HAP-1 (cell line): ENCODE data around the gene GNAT2.

Source experiments
- DNase-seq, 2 experiments: peaks; one replicate each; pipeline ENCODE4 v3.0.0-alpha.2; 2016 to 2020; ENCODE audit warnings: low spot score in 2 of 2
- H3K27me3 ChIP-seq: fragments of 250-450 bp; sonication (Bioruptor Pico); 2 replicates; pipeline ENCODE4 v1.5.1; 2020; ENCODE audit warnings: low read depth, mild to moderate bottlenecking, moderate library complexity
- H3K36me3 ChIP-seq: fragments of 250-450 bp; sonication (Bioruptor Pico); replicated peaks from 2 replicates; pipeline ENCODE4 v1.5.1; 2020; ENCODE audit warnings: mild to moderate bottlenecking
- H3K4me1 ChIP-seq: fragments of 250-450 bp; sonication (Bioruptor Pico); 2 replicates; pipeline ENCODE4 v1.5.1; 2020; ENCODE audit warnings: mild to moderate bottlenecking
- H3K4me3 ChIP-seq: fragments of 250-450 bp; sonication (Bioruptor Pico); 2 replicates; pipeline ENCODE4 v1.5.1; 2020; ENCODE audit warnings: mild to moderate bottlenecking, moderate library complexity
- H3K9me3 ChIP-seq: fragments of 250-450 bp; sonication (Bioruptor Pico); 2 replicates; pipeline ENCODE4 v1.5.1; 2020; ENCODE audit warnings: mild to moderate bottlenecking, moderate library complexity
- in situ Hi-C: fragments of 300-500 bp; cut with MboI; formaldehyde crosslinking; loops from 3 replicates; pipeline ENCODE4 v1.14.3; 2020; ENCODE audit warnings: low sequenced_read_pairs, inconsistent platforms, mixed read lengths

Gene GNAT2

GRCh38 chr1:109603229-109603628 lies 16.2 kb downstream of the GNAT2 start:
- Histone ChIP-seq H3K9me3 (no peaks in the 10 kb centered on the region), H3K4me1 (no peaks in the 10 kb centered on the region), H3K36me3 (no peaks in the 10 kb centered on the region; the same call in 1 of the 2 replicates), H3K27me3 (no peaks in the 10 kb centered on the region), H3K4me3 (no peak overlapping the region)
- in situ Hi-C loops: no loop called here
- no peak for DNase-seq

- Histone ChIP-seq H3K9me3 (no peaks in the 10 kb centered on the region), H3K27me3 (no peaks in the 10 kb centered on the region), H3K36me3 (peaks cover 5% of the 10 kb centered on the region), H3K4me3 (no peak overlapping the region), H3K4me1 (no peaks in the 10 kb centered on the region)
- DNase-seq: no peak
- in situ Hi-C loops: no loop called here
Observed at GRCh38 chr1:109598655-109599054, 20.8 kb downstream of the GNAT2 start.

GRCh38 chr1:109598156-109598555 lies 21.3 kb downstream of the GNAT2 start:
- no peak overlapping the region for H3K4me3 ChIP-seq
- no peaks in the 10 kb centered on the region for H3K9me3 ChIP-seq
- no peaks in the 10 kb centered on the region for H3K27me3 ChIP-seq
- peaks cover 10% of the 10 kb centered on the region for H3K36me3 ChIP-seq
- DNase-seq: no peak
- in situ Hi-C loops: no loop called here
- H3K4me1 ChIP-seq: no peaks in the 10 kb centered on the region

GRCh38 chr1:109595531-109595930 lies 23.9 kb downstream of the GNAT2 start:
- H3K4me3 ChIP-seq: no peak overlapping the region
- H3K4me1 ChIP-seq: no peaks in the 10 kb centered on the region
- H3K36me3 ChIP-seq: peaks cover 21% of the 10 kb centered on the region
- DNase-seq: no peak
- in situ Hi-C loops: no loop called here
- no peaks in the 10 kb centered on the region for H3K27me3 ChIP-seq
- no peaks in the 10 kb centered on the region for H3K9me3 ChIP-seq

GRCh38 chr1:109592916-109593315 lies 26.5 kb downstream of the GNAT2 start:
- H3K9me3 ChIP-seq: no peaks in the 10 kb centered on the region
- H3K36me3 ChIP-seq: peaks cover 22% of the 10 kb centered on the region
- no peaks in the 10 kb centered on the region for H3K4me1 ChIP-seq
- in situ Hi-C loops: no loop called here
- no peak for DNase-seq
- no peak overlapping the region for H3K4me3 ChIP-seq
- no peaks in the 10 kb centered on the region for H3K27me3 ChIP-seq

GRCh38 chr1:109589679-109590078 lies 29.7 kb downstream of the GNAT2 start:
- H3K9me3 ChIP-seq: no peaks in the 10 kb centered on the region
- no peaks in the 10 kb centered on the region for H3K4me1 ChIP-seq
- no peaks in the 10 kb centered on the region for H3K27me3 ChIP-seq
- H3K36me3 ChIP-seq: peaks cover 50% of the 10 kb centered on the region
- DNase-seq: no peak
- in situ Hi-C loops: no loop called here
- no peak overlapping the region for H3K4me3 ChIP-seq

- DNase-seq: no peak
- H3K9me3 ChIP-seq: no peaks in the 10 kb centered on the region
- no peaks in the 10 kb centered on the region for H3K4me1 ChIP-seq
- in situ Hi-C loops: no loop called here
- no peak overlapping the region for H3K4me3 ChIP-seq
- H3K27me3 ChIP-seq: no peaks in the 10 kb centered on the region
- peaks cover 53% of the 10 kb centered on the region for H3K36me3 ChIP-seq
Observed at GRCh38 chr1:109589177-109589576, 30.2 kb downstream of the GNAT2 start.

- Histone ChIP-seq H3K27me3 (no peaks in the 10 kb centered on the region), H3K4me1 (no peaks in the 10 kb centered on the region), H3K4me3 (no peak overlapping the region), H3K9me3 (no peaks in the 10 kb centered on the region), H3K36me3 (peaks cover 42% of the 10 kb centered on the region)
- no peak for DNase-seq
- in situ Hi-C loops: no loop called here
Observed at GRCh38 chr1:109586055-109586454, 33.4 kb downstream of the GNAT2 start.

- no peak overlapping the region for H3K4me3 ChIP-seq
- no peaks in the 10 kb centered on the region for H3K9me3 ChIP-seq
- peaks cover 48% of the 10 kb centered on the region for H3K36me3 ChIP-seq
- H3K27me3 ChIP-seq: no peaks in the 10 kb centered on the region
- H3K4me1 ChIP-seq: no peaks in the 10 kb centered on the region
- in situ Hi-C loops: no loop called here
- no peak for DNase-seq
Observed at GRCh38 chr1:109584766-109585165, 34.6 kb downstream of the GNAT2 start.

GRCh38 chr1:109582021-109582420 lies 37.4 kb downstream of the GNAT2 start:
- no peak for DNase-seq
- in situ Hi-C loops: no loop called here
- Histone ChIP-seq H3K4me1 (no peaks in the 10 kb centered on the region), H3K4me3 (no peak overlapping the region), H3K27me3 (no peaks in the 10 kb centered on the region), H3K9me3 (no peaks in the 10 kb centered on the region), H3K36me3 (peaks cover 39% of the 10 kb centered on the region)

- Histone ChIP-seq H3K4me3 (no peak overlapping the region), H3K9me3 (no peaks in the 10 kb centered on the region), H3K36me3 (peaks cover 15% of the 10 kb centered on the region), H3K27me3 (no peaks in the 10 kb centered on the region), H3K4me1 (no peaks in the 10 kb centered on the region)
- in situ Hi-C loops: no loop called here
- no peak for DNase-seq
Observed at GRCh38 chr1:109579491-109579890, 39.9 kb downstream of the GNAT2 start.

- in situ Hi-C loops: no loop called here
Observed at GRCh38 chr1:109578947-109579443, 40.4 kb downstream of the GNAT2 start.

GRCh38 chr1:109573785-109574184 lies 45.6 kb downstream of the GNAT2 start:
- no peaks in the 10 kb centered on the region for H3K9me3 ChIP-seq
- H3K4me1 ChIP-seq: peaks cover 11% of the 10 kb centered on the region
- H3K4me3 ChIP-seq: no peak overlapping the region
- in situ Hi-C loops: no loop called here
- H3K27me3 ChIP-seq: no peaks in the 10 kb centered on the region
- peak; percentile 15 to 51 for DNase-seq
- no peaks in the 10 kb centered on the region; the same call in 1 of the 2 replicates for H3K36me3 ChIP-seq

More at GRCh38 chr1:109578947-109579443, 40.4 kb downstream of the GNAT2 start:
- Histone ChIP-seq H3K9me3 (no peaks in the 10 kb centered on the region), H3K4me3 (no peak overlapping the region), H3K4me1 (peaks cover under 1% of the 10 kb centered on the region), H3K36me3 (peaks cover 13% of the 10 kb centered on the region), H3K27me3 (no peaks in the 10 kb centered on the region)
- no peak for DNase-seq

- H3K36me3 ChIP-seq: no peaks in the 10 kb centered on the region
- in situ Hi-C loops: no loop called here
Observed at GRCh38 chr1:109570414-109570813, 49.0 kb downstream of the GNAT2 start.

GRCh38 chr1:109569323-109569722 lies 50.1 kb downstream of the GNAT2 start:
- in situ Hi-C loops: no loop called here
- no peaks in the 10 kb centered on the region for H3K36me3 ChIP-seq
- H3K9me3 ChIP-seq: no peaks in the 10 kb centered on the region
- H3K4me1 ChIP-seq: peaks cover 11% of the 10 kb centered on the region
- no peak for DNase-seq
- H3K27me3 ChIP-seq: no peaks in the 10 kb centered on the region
- no peak overlapping the region for H3K4me3 ChIP-seq

More at GRCh38 chr1:109570414-109570813, 49.0 kb downstream of the GNAT2 start:
- no peaks in the 10 kb centered on the region for H3K9me3 ChIP-seq
- no peak overlapping the region for H3K4me3 ChIP-seq
- no peak for DNase-seq
- H3K4me1 ChIP-seq: peaks cover 11% of the 10 kb centered on the region
- H3K27me3 ChIP-seq: no peaks in the 10 kb centered on the region
